H9 (cell line): Measurements from ENCODE around the gene MPST. TPM values are rescaled to one million over a fixed set of nuclear protein-coding genes. Genes with fewer than 3 reads are reported as not detected.

Source experiments
- DNase-seq: peaks from one replicate; pipeline ENCODE4 v3.0.0-alpha.2; 2017
- H2AFZ ChIP-seq: one replicate; pipeline ENCODE4 v1.6.1; 2013; ENCODE audit warnings: mild to moderate bottlenecking, low read length, control low read depth, moderate library complexity
- H2AK5ac ChIP-seq: 2 replicates; pipeline ENCODE4 v1.6.1; 2013; ENCODE audit warnings: low read length, control low read depth, mixed read lengths; ENCODE audit not compliant: insufficient read length
- H2BK120ac ChIP-seq: one replicate; pipeline ENCODE4 v1.6.1; 2013; ENCODE audit warnings: low read depth, mild to moderate bottlenecking, low read length, control low read depth, inconsistent platforms; ENCODE audit not compliant: poor library complexity, severe bottlenecking
- H2BK12ac ChIP-seq: 2 replicates; pipeline ENCODE4 v1.6.1; 2013; ENCODE audit warnings: low read length, control low read depth, mixed read lengths, low read depth; ENCODE audit not compliant: insufficient read length
- H2BK15ac ChIP-seq: 2 replicates; pipeline ENCODE4 v1.6.1; 2013; ENCODE audit warnings: low read depth, low read length, control low read depth
- H2BK20ac ChIP-seq: one replicate; pipeline ENCODE4 v1.6.1; 2013; ENCODE audit warnings: low read depth, mild to moderate bottlenecking, low read length, control low read depth, inconsistent platforms; ENCODE audit not compliant: poor library complexity, severe bottlenecking
- H2BK5ac ChIP-seq: 2 replicates; pipeline ENCODE4 v1.6.1; 2013; ENCODE audit warnings: low read length, control low read depth, mixed read lengths; ENCODE audit not compliant: insufficient read length
- H3K14ac ChIP-seq: 2 replicates; pipeline ENCODE4 v1.6.1; 2013; ENCODE audit warnings: low read length, control low read depth; ENCODE audit not compliant: insufficient read depth
- H3K18ac ChIP-seq: 2 replicates; pipeline ENCODE4 v1.6.1; 2013; ENCODE audit warnings: low read depth, mild to moderate bottlenecking, mixed read lengths, low read length, control low read depth; ENCODE audit not compliant: insufficient read length
- H3K23ac ChIP-seq: 2 replicates; pipeline ENCODE4 v1.6.1; 2013; ENCODE audit warnings: low read length, control low read depth, mixed read lengths, low read depth; ENCODE audit not compliant: insufficient read length
- H3K23me2 ChIP-seq: 2 replicates; pipeline ENCODE4 v1.6.1; 2013; ENCODE audit warnings: low read depth, mild to moderate bottlenecking, mixed read lengths, low read length, control low read depth; ENCODE audit not compliant: insufficient read length, poor library complexity, severe bottlenecking
- H3K27ac ChIP-seq: 2 replicates; pipeline ENCODE4 v1.5.1; 2013; ENCODE audit warnings: low read length, control low read depth, mixed read lengths, low read depth; ENCODE audit not compliant: insufficient read length
- H3K27me3 ChIP-seq: 2 replicates; pipeline ENCODE4 v1.6.1; 2013; ENCODE audit warnings: low read length, control low read depth, inconsistent platforms; ENCODE audit not compliant: insufficient read depth
- H3K4ac ChIP-seq: 2 replicates; pipeline ENCODE4 v1.6.1; 2013; ENCODE audit warnings: low read depth, mild to moderate bottlenecking, control low read depth, inconsistent platforms, low read length, moderate library complexity
- H3K4me1 ChIP-seq: 2 replicates; pipeline ENCODE4 v1.6.1; 2013; ENCODE audit warnings: low read length, control low read depth, inconsistent platforms; ENCODE audit not compliant: insufficient read depth
- H3K4me2 ChIP-seq: 2 replicates; pipeline ENCODE4 v1.6.1; 2013; ENCODE audit warnings: low read length, control low read depth, mixed read lengths; ENCODE audit not compliant: insufficient read length, insufficient read depth
- H3K56ac ChIP-seq: 2 replicates; pipeline ENCODE4 v1.6.1; 2013; ENCODE audit warnings: low read depth, mild to moderate bottlenecking, mixed read lengths, low read length, control low read depth; ENCODE audit not compliant: insufficient read length
- H3K79me1 ChIP-seq: 2 replicates; pipeline ENCODE4 v1.6.1; 2013; ENCODE audit warnings: low read depth, mild to moderate bottlenecking, moderate library complexity, low read length, control low read depth, inconsistent platforms; ENCODE audit not compliant: insufficient read depth, poor library complexity, severe bottlenecking
- H3K79me2 ChIP-seq: 2 replicates; pipeline ENCODE4 v1.6.1; 2013; ENCODE audit warnings: low read length, control low read depth, inconsistent platforms; ENCODE audit not compliant: insufficient read depth
- H3K9ac ChIP-seq: 2 replicates; pipeline ENCODE4 v1.6.1; 2013; ENCODE audit warnings: low read length, control low read depth, mixed read lengths; ENCODE audit not compliant: insufficient read length; ENCODE audit errors: extremely low read depth
- H3K9me3 ChIP-seq: one replicate; pipeline ENCODE4 v1.6.1; 2013; ENCODE audit warnings: low read depth, low read length, inconsistent platforms; ENCODE audit not compliant: control insufficient read depth
- H3T11ph ChIP-seq: one replicate; pipeline ENCODE4 v1.6.1; 2013; ENCODE audit warnings: mild to moderate bottlenecking, low read length, control low read depth, inconsistent platforms
- H4K20me1 ChIP-seq: one replicate; pipeline ENCODE4 v1.6.1; 2013; ENCODE audit not compliant: control insufficient read depth, insufficient read length, insufficient read depth
- H4K5ac ChIP-seq: 2 replicates; pipeline ENCODE4 v1.6.1; 2013; ENCODE audit warnings: low read depth, mild to moderate bottlenecking, mixed read lengths, low read length, control low read depth; ENCODE audit not compliant: insufficient read length
- H4K8ac ChIP-seq: replicated peaks from 2 replicates; pipeline ENCODE4 v1.6.1; 2013; ENCODE audit warnings: low read length, control low read depth, mixed read lengths, low read depth; ENCODE audit not compliant: insufficient read length
- H4K91ac ChIP-seq: 2 replicates; pipeline ENCODE4 v1.6.1; 2013; ENCODE audit warnings: low read depth, mild to moderate bottlenecking, moderate library complexity, mixed read lengths, low read length, control low read depth; ENCODE audit not compliant: insufficient read length
- H3K27ac Mint-ChIP-seq, 3 experiments: 2 replicates in 2 of 3; 3 replicates in 1 of 3; pipeline ENCODE4 v1.8.0; 2020 to 2021; ENCODE audit warnings: mixed read lengths in 3 of 3, mild to moderate bottlenecking in 1 of 3, moderate library complexity in 1 of 3
- H3K27me3 Mint-ChIP-seq: 2 replicates; pipeline ENCODE4 v1.8.0; 2021; ENCODE audit warnings: low read depth, mild to moderate bottlenecking, moderate library complexity, mixed read lengths
- H3K36me3 Mint-ChIP-seq, 3 experiments: 2 replicates in 2 of 3; 3 replicates in 1 of 3; pipeline ENCODE4 v1.8.0; 2020 to 2021; ENCODE audit warnings: low read depth in 3 of 3, mixed read lengths in 3 of 3; ENCODE audit not compliant: insufficient read depth in 1 of 3
- H3K4me1 Mint-ChIP-seq, 2 experiments: 2 replicates each; pipeline ENCODE4 v1.8.0; 2020; ENCODE audit warnings: mixed read lengths in 2 of 2
- H3K4me3 Mint-ChIP-seq, 2 experiments: 2 replicates in 1 of 2; 3 replicates in 1 of 2; pipeline ENCODE4 v1.8.0; 2020 to 2021; ENCODE audit warnings: mild to moderate bottlenecking in 2 of 2, mixed read lengths in 2 of 2, moderate library complexity in 1 of 2
- H3K9me3 Mint-ChIP-seq, 2 experiments: 2 replicates in 1 of 2; 3 replicates in 1 of 2; pipeline ENCODE4 v1.8.0; 2020; ENCODE audit warnings: mild to moderate bottlenecking in 2 of 2, mixed read lengths in 2 of 2, moderate library complexity in 1 of 2
- CTCF ChIP-seq: fragments of 200-600 bp; sonication (generic); conservative IDR thresholded peaks from 3 replicates; pipeline ENCODE4 v1.8.0; 2021; ENCODE audit warnings: antibody characterized with exemption, mild to moderate bottlenecking
- WGBS: extraction: QIAGEN DNeasy Blood & Tissue Kit; methylation state at CpG from one replicate; pipeline ENCODE4 v1.1.7; 2013; ENCODE audit warnings: missing lambda C conversion rate, low lambda C conversion rate, mixed read lengths; ENCODE audit not compliant: insufficient read length; ENCODE audit errors: extremely low coverage; 5-methylcytosine and 5-hydroxymethylcytosine counted together
- total RNA-seq: library from RNA; stranded (reverse); gene quantifications from 2 replicates; pipeline ENCODE4 v1.2.1, GENCODE V29; 2021

MPST gene
- total RNA-seq, 1 experiment from 2014 or later: 70.5 TPM

- peak overlapping the region; percentile 4 for H3K18ac ChIP-seq
- Mint-ChIP-seq H3K27me3 (no peaks in the 10 kb centered on the region), H3K9me3 (no peaks in the 10 kb centered on the region), H3K4me1 (peaks cover 23 to 37% of the 10 kb centered on the region in 2 experiments), H3K27ac (peak overlapping the region in 1 of 3 experiments; percentile 68; a peak in 1 of 7 replicates), H3K36me3 (peaks cover 5 to 19% (median 13%) of the 10 kb centered on the region in 3 experiments; a peak in 6 of 7 replicates), H3K4me3 (peak overlapping the region; percentile 80 to 86)
- H3K23me2 ChIP-seq: peaks cover 3% of the 10 kb centered on the region
- peaks cover 2% of the 10 kb centered on the region; the same call in 1 of the 2 replicates for H3K79me2 ChIP-seq
- H2BK5ac ChIP-seq: no peak overlapping the region
- peak overlapping the region; percentile 64 for H3K4me2 ChIP-seq
- H2BK20ac ChIP-seq: no peak overlapping the region
- no peak overlapping the region for H3T11ph ChIP-seq
- H2BK12ac ChIP-seq: no peak overlapping the region
- H4K8ac ChIP-seq: no peak overlapping the region
- peaks cover 6% of the 10 kb centered on the region; the same call in 1 of the 2 replicates for H3K4me1 ChIP-seq
- H3K56ac ChIP-seq: no peak overlapping the region
- no peak overlapping the region for H2BK120ac ChIP-seq
- no peaks in the 10 kb centered on the region for H3K9me3 ChIP-seq
- H4K5ac ChIP-seq: no peak overlapping the region
- H3K79me1 ChIP-seq: no peaks in the 10 kb centered on the region
- no peak overlapping the region for H3K4ac ChIP-seq
- H4K91ac ChIP-seq: no peak overlapping the region
- H2AFZ ChIP-seq: no peak overlapping the region
- no peaks in the 10 kb centered on the region for H3K27me3 ChIP-seq
- H3K9ac ChIP-seq: peak overlapping the region; percentile 62
- peak overlapping the region; percentile 76 for H3K14ac ChIP-seq
- H2BK15ac ChIP-seq: no peak overlapping the region
- H2AK5ac ChIP-seq: no peak overlapping the region
- peak; percentile 65 for DNase-seq
- H3K27ac ChIP-seq: no peak overlapping the region
- peaks cover 3% of the 10 kb centered on the region for H4K20me1 ChIP-seq
- no peak overlapping the region for H3K23ac ChIP-seq
- TF ChIP-seq CTCF: no peak
- no CpG with 5 or more reads among the region's 35 CpGs for whole genome bisulfite sequencing
Measured at GRCh38 chr22:37018815-37019308, 680 bp upstream of the MPST start.
